ENCODE data around the gene DHPS.

- TF ChIP-seq CTCF (conservative IDR thresholded peaks at IDR 0.05; ENCODE audit: low read depth, low read length), result no peak
- TF ChIP-seq USF2 (IDR thresholded peaks at IDR 0.05; ENCODE audit: low read depth, low read length), result no peak
- no peak for TF ChIP-seq CEBPB (IDR thresholded peaks at IDR 0.05; ENCODE audit: low read depth, low read length)
- TF ChIP-seq RAD21 (IDR thresholded peaks at IDR 0.05; ENCODE audit: low read length), result no peak
- no peak for TF ChIP-seq MAFK (IDR thresholded peaks at IDR 0.05; ENCODE audit: low read depth, low read length)
- no peak for TF ChIP-seq RCOR1 (IDR thresholded peaks at IDR 0.05; ENCODE audit: insufficient replicate concordance, low read length)
These were observed 16.5 kb downstream of the DHPS start for GRCh38 chr19:12665281-12665573.
